H9 (cell line): ENCODE measurements around the gene CC2D2A. TPM values are rescaled to one million over a fixed set of nuclear protein-coding genes. Genes with fewer than 3 reads are reported as not detected.

ENCODE experiments used
- DNase-seq: peaks from one replicate; pipeline ENCODE4 v3.0.0-alpha.2; 2017
- H2AFZ ChIP-seq: one replicate; pipeline ENCODE4 v1.6.1; 2013; ENCODE audit warnings: mild to moderate bottlenecking, low read length, control low read depth, moderate library complexity
- H2AK5ac ChIP-seq: 2 replicates; pipeline ENCODE4 v1.6.1; 2013; ENCODE audit warnings: low read length, control low read depth, mixed read lengths; ENCODE audit not compliant: insufficient read length
- H2BK120ac ChIP-seq: one replicate; pipeline ENCODE4 v1.6.1; 2013; ENCODE audit warnings: low read depth, mild to moderate bottlenecking, low read length, control low read depth, inconsistent platforms; ENCODE audit not compliant: poor library complexity, severe bottlenecking
- H2BK12ac ChIP-seq: 2 replicates; pipeline ENCODE4 v1.6.1; 2013; ENCODE audit warnings: low read length, control low read depth, mixed read lengths, low read depth; ENCODE audit not compliant: insufficient read length
- H2BK15ac ChIP-seq: 2 replicates; pipeline ENCODE4 v1.6.1; 2013; ENCODE audit warnings: low read depth, low read length, control low read depth
- H2BK20ac ChIP-seq: one replicate; pipeline ENCODE4 v1.6.1; 2013; ENCODE audit warnings: low read depth, mild to moderate bottlenecking, low read length, control low read depth, inconsistent platforms; ENCODE audit not compliant: poor library complexity, severe bottlenecking
- H2BK5ac ChIP-seq: 2 replicates; pipeline ENCODE4 v1.6.1; 2013; ENCODE audit warnings: low read length, control low read depth, mixed read lengths; ENCODE audit not compliant: insufficient read length
- H3K14ac ChIP-seq: 2 replicates; pipeline ENCODE4 v1.6.1; 2013; ENCODE audit warnings: low read length, control low read depth; ENCODE audit not compliant: insufficient read depth
- H3K18ac ChIP-seq: 2 replicates; pipeline ENCODE4 v1.6.1; 2013; ENCODE audit warnings: low read depth, mild to moderate bottlenecking, mixed read lengths, low read length, control low read depth; ENCODE audit not compliant: insufficient read length
- H3K23ac ChIP-seq: 2 replicates; pipeline ENCODE4 v1.6.1; 2013; ENCODE audit warnings: low read length, control low read depth, mixed read lengths, low read depth; ENCODE audit not compliant: insufficient read length
- H3K23me2 ChIP-seq: 2 replicates; pipeline ENCODE4 v1.6.1; 2013; ENCODE audit warnings: low read depth, mild to moderate bottlenecking, mixed read lengths, low read length, control low read depth; ENCODE audit not compliant: insufficient read length, poor library complexity, severe bottlenecking
- H3K27ac ChIP-seq: 2 replicates; pipeline ENCODE4 v1.5.1; 2013; ENCODE audit warnings: low read length, control low read depth, mixed read lengths, low read depth; ENCODE audit not compliant: insufficient read length
- H3K27me3 ChIP-seq: 2 replicates; pipeline ENCODE4 v1.6.1; 2013; ENCODE audit warnings: low read length, control low read depth, inconsistent platforms; ENCODE audit not compliant: insufficient read depth
- H3K4ac ChIP-seq: 2 replicates; pipeline ENCODE4 v1.6.1; 2013; ENCODE audit warnings: low read depth, mild to moderate bottlenecking, control low read depth, inconsistent platforms, low read length, moderate library complexity
- H3K4me1 ChIP-seq: 2 replicates; pipeline ENCODE4 v1.6.1; 2013; ENCODE audit warnings: low read length, control low read depth, inconsistent platforms; ENCODE audit not compliant: insufficient read depth
- H3K4me2 ChIP-seq: 2 replicates; pipeline ENCODE4 v1.6.1; 2013; ENCODE audit warnings: low read length, control low read depth, mixed read lengths; ENCODE audit not compliant: insufficient read length, insufficient read depth
- H3K56ac ChIP-seq: 2 replicates; pipeline ENCODE4 v1.6.1; 2013; ENCODE audit warnings: low read depth, mild to moderate bottlenecking, mixed read lengths, low read length, control low read depth; ENCODE audit not compliant: insufficient read length
- H3K79me1 ChIP-seq: 2 replicates; pipeline ENCODE4 v1.6.1; 2013; ENCODE audit warnings: low read depth, mild to moderate bottlenecking, moderate library complexity, low read length, control low read depth, inconsistent platforms; ENCODE audit not compliant: insufficient read depth, poor library complexity, severe bottlenecking
- H3K79me2 ChIP-seq: 2 replicates; pipeline ENCODE4 v1.6.1; 2013; ENCODE audit warnings: low read length, control low read depth, inconsistent platforms; ENCODE audit not compliant: insufficient read depth
- H3K9ac ChIP-seq: 2 replicates; pipeline ENCODE4 v1.6.1; 2013; ENCODE audit warnings: low read length, control low read depth, mixed read lengths; ENCODE audit not compliant: insufficient read length; ENCODE audit errors: extremely low read depth
- H3K9me3 ChIP-seq: one replicate; pipeline ENCODE4 v1.6.1; 2013; ENCODE audit warnings: low read depth, low read length, inconsistent platforms; ENCODE audit not compliant: control insufficient read depth
- H3T11ph ChIP-seq: one replicate; pipeline ENCODE4 v1.6.1; 2013; ENCODE audit warnings: mild to moderate bottlenecking, low read length, control low read depth, inconsistent platforms
- H4K20me1 ChIP-seq: one replicate; pipeline ENCODE4 v1.6.1; 2013; ENCODE audit not compliant: control insufficient read depth, insufficient read length, insufficient read depth
- H4K5ac ChIP-seq: 2 replicates; pipeline ENCODE4 v1.6.1; 2013; ENCODE audit warnings: low read depth, mild to moderate bottlenecking, mixed read lengths, low read length, control low read depth; ENCODE audit not compliant: insufficient read length
- H4K8ac ChIP-seq: replicated peaks from 2 replicates; pipeline ENCODE4 v1.6.1; 2013; ENCODE audit warnings: low read length, control low read depth, mixed read lengths, low read depth; ENCODE audit not compliant: insufficient read length
- H4K91ac ChIP-seq: 2 replicates; pipeline ENCODE4 v1.6.1; 2013; ENCODE audit warnings: low read depth, mild to moderate bottlenecking, moderate library complexity, mixed read lengths, low read length, control low read depth; ENCODE audit not compliant: insufficient read length
- H3K27ac Mint-ChIP-seq, 3 experiments: 2 replicates in 2 of 3; 3 replicates in 1 of 3; pipeline ENCODE4 v1.8.0; 2020 to 2021; ENCODE audit warnings: mixed read lengths in 3 of 3, mild to moderate bottlenecking in 1 of 3, moderate library complexity in 1 of 3
- H3K27me3 Mint-ChIP-seq: 2 replicates; pipeline ENCODE4 v1.8.0; 2021; ENCODE audit warnings: low read depth, mild to moderate bottlenecking, moderate library complexity, mixed read lengths
- H3K36me3 Mint-ChIP-seq, 3 experiments: 2 replicates in 2 of 3; 3 replicates in 1 of 3; pipeline ENCODE4 v1.8.0; 2020 to 2021; ENCODE audit warnings: low read depth in 3 of 3, mixed read lengths in 3 of 3; ENCODE audit not compliant: insufficient read depth in 1 of 3
- H3K4me1 Mint-ChIP-seq, 2 experiments: 2 replicates each; pipeline ENCODE4 v1.8.0; 2020; ENCODE audit warnings: mixed read lengths in 2 of 2
- H3K4me3 Mint-ChIP-seq, 2 experiments: 2 replicates in 1 of 2; 3 replicates in 1 of 2; pipeline ENCODE4 v1.8.0; 2020 to 2021; ENCODE audit warnings: mild to moderate bottlenecking in 2 of 2, mixed read lengths in 2 of 2, moderate library complexity in 1 of 2
- H3K9me3 Mint-ChIP-seq, 2 experiments: 2 replicates in 1 of 2; 3 replicates in 1 of 2; pipeline ENCODE4 v1.8.0; 2020; ENCODE audit warnings: mild to moderate bottlenecking in 2 of 2, mixed read lengths in 2 of 2, moderate library complexity in 1 of 2
- CTCF ChIP-seq: fragments of 200-600 bp; sonication (generic); conservative IDR thresholded peaks from 3 replicates; pipeline ENCODE4 v1.8.0; 2021; ENCODE audit warnings: antibody characterized with exemption, mild to moderate bottlenecking
- total RNA-seq: library from RNA; stranded (reverse); gene quantifications from 2 replicates; pipeline ENCODE4 v1.2.1, GENCODE V29; 2021

Gene CC2D2A
- total RNA-seq, 1 experiment from 2014 or later: 10.4 TPM

- no peak for DNase-seq
These were observed 99.1 kb downstream of the CC2D2A start for GRCh38 chr4:15568821-15569220.

More at GRCh38 chr4:15568821-15569220, 99.1 kb downstream of the CC2D2A start:
- Histone ChIP-seq H3K9me3 (no peaks in the 10 kb centered on the region), H3K18ac (no peak overlapping the region), H2AK5ac (no peak overlapping the region), H3T11ph (no peak overlapping the region), H4K8ac (no peak overlapping the region), H2BK120ac (no peak overlapping the region), H3K79me2 (no peaks in the 10 kb centered on the region), H3K79me1 (no peaks in the 10 kb centered on the region), H3K27ac (no peak overlapping the region), H3K4ac (no peak overlapping the region), H2BK20ac (no peak overlapping the region), H2AFZ (no peak overlapping the region), H3K14ac (no peak overlapping the region), H3K4me1 (no peaks in the 10 kb centered on the region), H2BK5ac (no peak overlapping the region), H3K4me2 (no peak overlapping the region), H3K23me2 (no peaks in the 10 kb centered on the region), H4K20me1 (no peaks in the 10 kb centered on the region), H3K23ac (no peak overlapping the region), H3K56ac (no peak overlapping the region), H3K9ac (no peak overlapping the region), H2BK15ac (no peak overlapping the region), H2BK12ac (no peak overlapping the region), H4K5ac (no peak overlapping the region), H4K91ac (no peak overlapping the region), H3K27me3 (no peaks in the 10 kb centered on the region)
- Mint-ChIP-seq H3K4me3 (no peak overlapping the region), H3K9me3 (no peaks in the 10 kb centered on the region), H3K36me3 (peaks cover 7 to 40% (median 18%) of the 10 kb centered on the region in 3 experiments; a peak in 5 of 7 replicates), H3K27ac (no peak overlapping the region), H3K27me3 (no peaks in the 10 kb centered on the region), H3K4me1 (no peaks in the 10 kb centered on the region)
- no peak for TF ChIP-seq CTCF
